Activated T-helper 1 cell treated with anti-CD3 and anti-CD28 coated beads, Interleukin-2, amount 50 U/mL, for 16 hours (primary cell): ENCODE data around the gene SLC13A5.
"Not testable (repeated sequence)": the region's sequence is repeated elsewhere in the genome, so short reads cannot be mapped to it uniquely, and the experiment has no call there.

Experiments
- DNase-seq, 2 donors: peaks; one replicate each; pipeline ENCODE4 v3.0.0-alpha.2; 2020; ENCODE audit warnings: low read depth in 1 of 2, low spot score in 1 of 2

The SLC13A5 gene

GRCh38 chr17:6713130-6713917, at the start of gene SLC13A5:
TSS of gene SLC13A5 (minus strand) at chr17:6713369. CDS start at chr17:6713333, 36 bp downstream.
- DNase-seq, result no peak

GRCh38 chr17:6761779-6762178, 48.6 kb upstream of the SLC13A5 start:
- DNase-seq, result no peak

- no peak for DNase-seq
Observed at GRCh38 chr17:6757747-6758146, 44.6 kb upstream of the SLC13A5 start.

GRCh38 chr17:6756425-6757031, 43.4 kb upstream of the SLC13A5 start:
- DNase-seq, result no peak

GRCh38 chr17:6755731-6756184, 42.6 kb upstream of the SLC13A5 start, which contains the start of gene XAF1:
TSS of gene XAF1 (plus strand) at chr17:6756046. CDS start at chr17:6756079, 33 bp downstream.
- no peak for DNase-seq

- no peak for DNase-seq
Observed at GRCh38 chr17:6755281-6755680, 42.1 kb upstream of the SLC13A5 start.

- DNase-seq, result no peak
Observed at GRCh38 chr17:6753546-6753945, 40.4 kb upstream of the SLC13A5 start.

- DNase-seq, result no peak
Observed at GRCh38 chr17:6753006-6753445, 39.9 kb upstream of the SLC13A5 start.

- no peak for DNase-seq
Observed at GRCh38 chr17:6752068-6752909, 39.1 kb upstream of the SLC13A5 start.

- no peak for DNase-seq
Observed at GRCh38 chr17:6749519-6749918, 36.4 kb upstream of the SLC13A5 start.

- DNase-seq, result no peak
Observed at GRCh38 chr17:6748617-6749016, 35.4 kb upstream of the SLC13A5 start.

GRCh38 chr17:6746665-6747064, 33.5 kb upstream of the SLC13A5 start:
- not testable (repeated sequence) for DNase-seq

- no peak for DNase-seq
Observed at GRCh38 chr17:6729531-6729930, 16.4 kb upstream of the SLC13A5 start.

GRCh38 chr17:6724009-6724408, 10.8 kb upstream of the SLC13A5 start:
- DNase-seq, result no peak

- DNase-seq, result no peak
Observed at GRCh38 chr17:6721744-6722143, 8.6 kb upstream of the SLC13A5 start.

GRCh38 chr17:6716736-6717135, 3.6 kb upstream of the SLC13A5 start:
- DNase-seq, result no peak

GRCh38 chr17:6714315-6714874, 1.2 kb upstream of the SLC13A5 start:
- no peak for DNase-seq

- DNase-seq, result no peak
Observed at GRCh38 chr17:6713918-6714271, 726 bp upstream of the SLC13A5 start.

GRCh38 chr17:6712854-6713129, 377 bp downstream of the SLC13A5 start:
- DNase-seq, result no peak

- DNase-seq, result no peak
Observed at GRCh38 chr17:6712058-6712853, 913 bp downstream of the SLC13A5 start.

- DNase-seq, result no peak
Observed at GRCh38 chr17:6711681-6712057, 1.5 kb downstream of the SLC13A5 start.
